ENCODE measurements around the gene SLC35A2.

DNA sequence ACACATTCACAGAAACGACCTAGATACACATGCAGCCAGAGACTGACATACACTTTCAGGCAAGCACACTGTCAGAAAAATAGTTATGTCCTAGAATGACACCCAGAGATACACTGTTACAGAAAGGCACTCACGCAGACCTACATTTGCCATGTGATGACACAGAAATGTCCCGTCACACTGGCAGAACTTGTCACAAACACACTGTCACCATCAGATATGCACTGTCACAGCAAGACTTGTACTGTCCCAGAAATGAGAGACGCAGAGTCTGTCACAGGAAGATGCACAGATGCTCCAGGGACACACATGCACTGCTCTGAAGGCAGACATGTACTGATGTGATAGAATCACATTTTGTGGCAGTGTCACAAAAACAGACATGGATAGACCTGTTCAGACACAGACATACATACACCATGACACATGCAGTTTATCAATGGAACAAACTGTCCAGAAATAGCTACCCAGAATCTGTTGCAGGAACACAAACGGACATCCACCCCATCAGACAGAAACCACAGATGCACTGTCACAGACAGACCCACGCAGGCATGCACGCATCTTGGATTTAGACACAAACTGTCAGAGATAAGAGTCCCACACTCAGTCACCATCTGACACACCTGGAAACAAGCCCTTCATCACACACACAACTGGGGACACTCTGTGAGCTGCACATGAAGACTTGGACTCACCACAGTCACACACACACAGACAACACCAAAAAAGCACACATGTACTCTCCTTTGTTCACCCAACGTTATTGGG lies 8.7 kb upstream of the SLC35A2 start:
- TF ChIP-seq POLR2A (IDR thresholded peaks at IDR 0.05) (no peak), POLR2AphosphoS5 (IDR thresholded peaks at IDR 0.05) (no peak)
- TF ChIP-seq, protein P1, sequence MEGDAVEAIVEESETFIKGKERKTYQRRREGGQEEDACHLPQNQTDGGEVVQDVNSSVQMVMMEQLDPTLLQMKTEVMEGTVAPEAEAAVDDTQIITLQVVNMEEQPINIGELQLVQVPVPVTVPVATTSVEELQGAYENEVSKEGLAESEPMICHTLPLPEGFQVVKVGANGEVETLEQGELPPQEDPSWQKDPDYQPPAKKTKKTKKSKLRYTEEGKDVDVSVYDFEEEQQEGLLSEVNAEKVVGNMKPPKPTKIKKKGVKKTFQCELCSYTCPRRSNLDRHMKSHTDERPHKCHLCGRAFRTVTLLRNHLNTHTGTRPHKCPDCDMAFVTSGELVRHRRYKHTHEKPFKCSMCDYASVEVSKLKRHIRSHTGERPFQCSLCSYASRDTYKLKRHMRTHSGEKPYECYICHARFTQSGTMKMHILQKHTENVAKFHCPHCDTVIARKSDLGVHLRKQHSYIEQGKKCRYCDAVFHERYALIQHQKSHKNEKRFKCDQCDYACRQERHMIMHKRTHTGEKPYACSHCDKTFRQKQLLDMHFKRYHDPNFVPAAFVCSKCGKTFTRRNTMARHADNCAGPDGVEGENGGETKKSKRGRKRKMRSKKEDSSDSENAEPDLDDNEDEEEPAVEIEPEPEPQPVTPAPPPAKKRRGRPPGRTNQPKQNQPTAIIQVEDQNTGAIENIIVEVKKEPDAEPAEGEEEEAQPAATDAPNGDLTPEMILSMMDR (IDR thresholded peaks at IDR 0.05) = no peak
